GM12872 (cell line): ENCODE data around the gene HOXC9.

Source experiments
- CTCF ChIP-seq: IDR thresholded peaks from 3 replicates; pipeline ENCODE4 v1.5.1; 2011; ENCODE audit warnings: low read depth, mild to moderate bottlenecking, low read length, moderate library complexity; ENCODE audit not compliant: insufficient read depth

HOXC9 gene

GRCh38 chr12:53965281-53966084, 34.5 kb upstream of the HOXC9 start:
- no peak for TF ChIP-seq CTCF

- no peak for TF ChIP-seq CTCF
These were observed 33.9 kb upstream of the HOXC9 start for GRCh38 chr12:53966085-53966384.

- no peak for TF ChIP-seq CTCF
These were observed 33.4 kb upstream of the HOXC9 start for GRCh38 chr12:53966385-53967133.

- no peak for TF ChIP-seq CTCF
These were observed 32.5 kb upstream of the HOXC9 start for GRCh38 chr12:53967421-53967925.

- TF ChIP-seq CTCF: no peak
These were observed 31.5 kb upstream of the HOXC9 start for GRCh38 chr12:53968214-53969127.

GRCh38 chr12:53969588-53970259, 30.2 kb upstream of the HOXC9 start:
- no peak for TF ChIP-seq CTCF
